Neutrophil (primary cell): ENCODE data around the gene OSGEP.
A peak's percentile ranks its signal among the peaks of the same experiment; 100 is the strongest.
"Not testable (repeated sequence)": the region's sequence is repeated elsewhere in the genome, so short reads cannot be mapped to it uniquely, and the experiment has no call there.

Experiments used
- H3K27ac ChIP-seq: fragments of 200-600 bp; sonication (generic); 2 replicates; pipeline ENCODE4 v1.5.1; 2016; ENCODE audit warnings: mild to moderate bottlenecking, moderate library complexity
- H3K27me3 ChIP-seq: fragments of 200-600 bp; sonication (generic); 2 replicates; pipeline ENCODE4 v1.6.0; 2016; ENCODE audit warnings: mild to moderate bottlenecking
- H3K36me3 ChIP-seq: fragments of 200-600 bp; sonication (generic); 2 replicates; pipeline ENCODE4 v1.5.1; 2017
- H3K4me1 ChIP-seq, 2 experiments: fragments of 200-600 bp in 1 of 2; sonication (generic) in 1 of 2; 1 replicate in 1 of 2; 2 replicates in 1 of 2; pipeline versions ENCODE4 v1.5.1 to v1.6.1; 2013 to 2016; ENCODE audit warnings: low read depth in 1 of 2, low read length in 1 of 2, mild to moderate bottlenecking in 1 of 2, moderate library complexity in 1 of 2; ENCODE audit not compliant: control insufficient read depth in 1 of 2, insufficient read depth in 1 of 2
- H3K4me3 ChIP-seq, 2 experiments: fragments of 200-600 bp in 1 of 2; sonication (generic) in 1 of 2; 1 replicate in 1 of 2; 2 replicates in 1 of 2; pipeline ENCODE4 v1.5.1; 2013 to 2016; ENCODE audit warnings: low read depth in 1 of 2, low read length in 1 of 2, mild to moderate bottlenecking in 1 of 2, moderate library complexity in 1 of 2
- H3K9me3 ChIP-seq: fragments of 200-600 bp; sonication (generic); 2 replicates; pipeline ENCODE4 v1.5.1; 2016
- TF ChIP-seq, protein P1 (sequence below): fragments of 200-600 bp; sonication (generic); IDR thresholded peaks from 2 replicates; pipeline ENCODE4 v1.5.1; 2016; ENCODE audit warnings: antibody characterized with exemption

OSGEP gene

DNA sequence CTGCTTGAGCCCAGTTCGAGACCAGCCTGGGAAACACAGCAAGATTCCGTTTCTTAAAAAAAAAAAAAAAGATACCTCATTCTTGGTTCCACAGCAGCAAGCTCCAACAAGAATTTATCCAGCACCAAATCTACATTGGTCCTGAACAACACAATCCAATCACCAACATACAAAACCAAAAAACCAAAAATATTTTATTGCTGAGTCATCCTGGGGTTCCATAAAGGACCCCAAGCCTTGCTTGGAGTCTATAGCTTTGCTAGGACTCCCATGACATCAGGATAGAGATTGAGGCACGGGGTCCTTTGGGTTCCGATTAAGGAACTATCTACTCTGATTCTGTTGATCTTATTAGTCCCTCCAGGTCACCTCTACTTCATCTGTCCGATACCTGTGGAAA, 7.7 kb downstream of the OSGEP start:
- Histone ChIP-seq H3K4me3 (no peak overlapping the region), H3K27ac (no peak overlapping the region), H3K9me3 (no peaks in the 10 kb centered on the region), H3K36me3 (peaks cover 60% of the 10 kb centered on the region), H3K27me3 (no peaks in the 10 kb centered on the region), H3K4me1 (peaks cover 0 to 1% of the 10 kb centered on the region in 2 experiments)
- TF ChIP-seq, protein P1, sequence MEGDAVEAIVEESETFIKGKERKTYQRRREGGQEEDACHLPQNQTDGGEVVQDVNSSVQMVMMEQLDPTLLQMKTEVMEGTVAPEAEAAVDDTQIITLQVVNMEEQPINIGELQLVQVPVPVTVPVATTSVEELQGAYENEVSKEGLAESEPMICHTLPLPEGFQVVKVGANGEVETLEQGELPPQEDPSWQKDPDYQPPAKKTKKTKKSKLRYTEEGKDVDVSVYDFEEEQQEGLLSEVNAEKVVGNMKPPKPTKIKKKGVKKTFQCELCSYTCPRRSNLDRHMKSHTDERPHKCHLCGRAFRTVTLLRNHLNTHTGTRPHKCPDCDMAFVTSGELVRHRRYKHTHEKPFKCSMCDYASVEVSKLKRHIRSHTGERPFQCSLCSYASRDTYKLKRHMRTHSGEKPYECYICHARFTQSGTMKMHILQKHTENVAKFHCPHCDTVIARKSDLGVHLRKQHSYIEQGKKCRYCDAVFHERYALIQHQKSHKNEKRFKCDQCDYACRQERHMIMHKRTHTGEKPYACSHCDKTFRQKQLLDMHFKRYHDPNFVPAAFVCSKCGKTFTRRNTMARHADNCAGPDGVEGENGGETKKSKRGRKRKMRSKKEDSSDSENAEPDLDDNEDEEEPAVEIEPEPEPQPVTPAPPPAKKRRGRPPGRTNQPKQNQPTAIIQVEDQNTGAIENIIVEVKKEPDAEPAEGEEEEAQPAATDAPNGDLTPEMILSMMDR, result no peak

DNA sequence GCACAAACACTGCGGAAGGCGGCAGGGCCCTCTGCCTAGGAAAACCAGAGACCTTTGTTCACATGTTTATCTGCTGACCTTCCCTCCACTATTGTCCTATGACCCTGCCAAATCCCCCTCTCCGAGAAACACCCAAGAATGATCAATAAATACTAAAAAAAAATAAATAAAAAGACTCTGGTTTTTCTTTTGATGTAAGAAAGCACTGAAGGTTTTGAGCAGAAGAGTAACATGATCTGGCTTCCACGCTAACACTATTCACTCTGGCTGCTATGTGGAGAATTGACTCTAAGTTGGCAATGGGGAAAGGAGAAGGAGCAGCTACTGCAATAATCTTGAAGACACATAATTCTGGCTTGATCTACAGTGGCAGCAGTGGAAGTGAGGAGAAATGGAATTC, 11.0 kb downstream of the OSGEP start:
- H3K36me3 ChIP-seq, result peaks cover 34% of the 10 kb centered on the region
- H3K9me3 ChIP-seq, H3K27me3 ChIP-seq, H3K27ac ChIP-seq, H3K4me3 ChIP-seq: not testable (repeated sequence)
- H3K4me1 ChIP-seq, result peaks cover 13 to 17% of the 10 kb centered on the region in 2 experiments

DNA sequence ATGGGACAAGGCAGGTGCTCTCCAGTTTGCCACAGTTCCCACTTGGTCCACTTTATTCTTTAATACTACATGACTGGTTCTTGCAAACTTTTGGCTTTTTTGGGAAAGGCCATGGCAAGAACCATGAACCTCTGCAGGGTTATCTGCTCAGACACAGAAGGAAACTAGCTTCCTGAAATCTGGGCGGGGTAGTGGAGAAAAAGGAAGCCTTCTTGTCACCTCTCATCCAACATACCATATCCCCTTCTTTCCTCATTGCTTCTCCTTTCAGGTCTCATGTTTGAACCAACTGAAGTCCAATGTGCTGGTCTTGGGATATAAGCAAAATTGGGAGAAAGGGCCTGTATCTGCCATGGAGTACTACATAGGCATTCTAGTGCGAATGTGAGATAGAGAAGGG, 13.2 kb downstream of the OSGEP start:
- Histone ChIP-seq H3K9me3 (no peaks in the 10 kb centered on the region), H3K27ac (peak overlapping the region; percentile 19), H3K4me3 (no peak overlapping the region)

DNA sequence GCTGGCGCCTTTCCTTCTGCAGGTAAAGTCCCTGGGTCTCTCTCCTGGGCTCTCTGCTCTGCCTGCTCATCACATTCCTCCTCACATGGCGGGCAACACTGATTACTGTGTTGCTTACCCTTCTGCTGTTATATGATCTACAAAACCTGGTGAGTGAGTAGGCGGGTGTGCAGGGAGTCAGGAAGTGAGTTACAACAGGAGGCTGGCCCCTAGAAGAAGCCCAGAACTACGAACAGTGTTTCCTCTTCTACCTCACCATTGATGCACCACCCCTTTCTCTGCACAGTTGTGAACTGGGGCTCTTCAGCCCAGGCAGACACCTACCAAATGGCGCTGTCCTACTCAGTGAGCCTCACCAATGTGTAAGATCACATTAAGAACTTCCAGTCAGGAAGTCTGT, 13.7 kb downstream of the OSGEP start:
- Histone ChIP-seq H3K27me3 (no peaks in the 10 kb centered on the region), H3K9me3 (no peaks in the 10 kb centered on the region), H3K27ac (peak overlapping the region; percentile 6), H3K36me3 (peaks cover 6% of the 10 kb centered on the region), H3K4me1 (peaks cover 13 to 17% of the 10 kb centered on the region in 2 experiments), H3K4me3 (no peak overlapping the region)
- TF ChIP-seq, protein P1, result no peak

More for the DNA sequence above, 13.2 kb downstream of the OSGEP start:
- Histone ChIP-seq H3K27me3 (no peaks in the 10 kb centered on the region), H3K36me3 (peaks cover 12% of the 10 kb centered on the region), H3K4me1 (peaks cover 13 to 17% of the 10 kb centered on the region in 2 experiments)
- TF ChIP-seq, protein P1, result no peak

DNA sequence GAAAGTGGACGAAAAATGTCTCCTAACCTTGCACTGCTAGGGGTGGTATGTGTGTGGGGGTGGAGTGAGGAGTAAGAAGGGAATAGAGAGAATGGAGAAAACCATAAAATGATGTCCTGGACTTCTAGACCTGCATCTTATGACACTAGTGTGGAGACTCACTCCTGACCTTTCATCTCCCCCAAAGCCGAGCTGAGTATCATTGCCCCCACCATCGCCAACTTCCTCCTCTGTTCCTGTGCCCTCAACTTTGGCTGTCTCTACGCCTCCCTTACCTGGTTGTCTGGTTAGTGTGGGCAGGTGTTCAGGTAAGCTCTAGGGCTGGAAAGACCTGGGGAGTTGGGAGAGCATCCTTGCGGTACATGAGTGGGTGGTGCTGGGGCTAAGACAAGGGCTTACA, 14.1 kb downstream of the OSGEP start:
- Histone ChIP-seq H3K36me3 (peaks cover 2% of the 10 kb centered on the region), H3K9me3 (no peaks in the 10 kb centered on the region), H3K4me1 (peaks cover 13 to 17% of the 10 kb centered on the region in 2 experiments), H3K4me3 (no peak overlapping the region), H3K27ac (peak overlapping the region; percentile 6), H3K27me3 (no peaks in the 10 kb centered on the region)
- TF ChIP-seq, protein P1, result no peak

DNA sequence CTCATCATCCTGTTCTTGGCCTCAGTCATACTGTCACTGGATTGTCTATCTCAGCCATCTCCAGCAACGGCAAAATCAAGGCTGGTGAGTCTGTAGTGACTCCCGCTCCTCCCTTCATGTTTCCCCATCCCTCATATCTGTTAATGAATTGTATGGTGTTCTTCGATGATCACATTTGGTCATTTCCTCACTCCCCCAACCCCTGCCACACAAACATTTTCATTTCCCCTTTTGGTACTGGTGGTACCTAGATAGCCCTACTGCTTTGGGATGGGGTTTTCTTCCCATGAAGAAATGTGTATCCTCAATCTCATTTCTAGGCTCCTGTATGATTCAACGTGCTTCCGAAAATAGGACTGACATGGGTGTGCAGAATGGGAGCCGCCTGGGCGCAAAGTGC, 15.9 kb downstream of the OSGEP start:
- Histone ChIP-seq H3K36me3 (no peaks in the 10 kb centered on the region), H3K27me3 (no peaks in the 10 kb centered on the region), H3K9me3 (no peaks in the 10 kb centered on the region), H3K4me3 (no peak overlapping the region), H3K27ac (no peak overlapping the region), H3K4me1 (peaks cover 13 to 17% of the 10 kb centered on the region in 2 experiments)
- TF ChIP-seq, protein P1, result no peak
